ENCODE results near the gene KIAA1217.

KIAA1217 gene

DNA sequence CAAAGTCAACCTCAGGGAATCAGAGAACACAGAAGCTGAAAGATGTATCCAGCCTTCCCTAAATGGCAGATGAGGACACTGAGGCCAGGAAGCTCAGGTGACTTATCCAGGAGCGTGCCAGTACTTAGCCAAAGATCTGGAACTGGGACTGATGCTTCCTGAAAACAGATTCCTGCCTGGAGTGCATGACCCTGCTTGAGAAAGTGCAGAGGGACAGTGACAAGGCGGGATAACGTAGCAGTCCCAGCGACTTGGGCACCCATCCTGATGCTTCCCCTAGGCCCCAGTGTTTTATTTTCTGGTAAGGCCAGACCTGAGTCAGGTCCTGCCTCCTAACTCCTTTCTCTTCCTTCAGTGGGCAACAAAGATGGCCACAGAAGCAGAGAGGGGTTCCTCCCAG, 48.6 kb downstream of the KIAA1217 start:
- H3K27ac ChIP-seq (ENCODE audit: low read length): no peak overlapping the region

DNA sequence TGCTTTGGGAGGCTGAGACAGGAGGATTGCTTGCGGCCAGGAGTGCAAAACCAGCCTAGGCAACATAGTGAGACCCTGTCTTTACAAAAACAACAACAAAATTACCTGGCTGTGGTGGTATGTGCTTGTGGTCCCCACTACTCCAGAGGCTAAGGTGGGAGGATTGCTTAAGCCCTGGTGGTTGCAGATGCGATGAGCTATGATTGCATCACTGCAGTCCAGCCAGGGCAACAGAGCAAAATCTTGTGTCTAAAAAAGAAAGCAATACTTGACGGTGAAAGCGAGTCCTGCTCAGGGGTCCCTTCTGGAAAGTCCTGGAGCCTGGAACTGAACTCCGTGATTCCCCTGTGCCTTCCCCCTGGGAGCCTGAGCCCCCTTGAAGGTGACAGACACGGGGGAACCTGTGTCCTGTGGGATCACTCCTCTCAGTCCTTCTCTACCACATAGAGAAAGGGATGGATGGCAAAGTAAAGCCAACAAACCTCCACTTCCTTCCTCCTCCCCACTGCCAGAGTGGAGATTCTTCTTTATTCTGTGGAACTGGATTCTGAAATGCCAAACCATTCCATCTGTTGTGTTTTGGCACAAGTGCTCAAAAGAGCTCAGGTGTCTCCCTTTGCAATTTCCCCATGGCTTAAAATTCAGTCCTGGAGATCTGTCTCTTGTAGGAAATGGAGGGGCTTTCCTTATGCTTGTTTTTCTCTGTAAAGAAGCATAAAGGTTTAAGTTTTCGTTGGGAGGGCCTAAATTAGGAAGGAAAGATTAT, 50.6 kb downstream of the KIAA1217 start:
- ATAC-seq (ENCODE audit: insufficient read depth, low read depth) (no peak), DNase-seq (no peak)
- TF ChIP-seq CTCF (IDR thresholded peaks at IDR 0.05; ENCODE audit: borderline replicate concordance, extremely low read depth, low read length, poor library complexity, severe bottlenecking): no peak
- H3K27ac ChIP-seq (ENCODE audit: low read length): no peak overlapping the region
- no peak overlapping the region for H3K4me3 ChIP-seq (ENCODE audit: low read depth in 1 of 2, low read length in 2 of 2)
- no peak overlapping the region for H3K9ac ChIP-seq (ENCODE audit: low read depth, low read length)
- no peaks in the 10 kb centered on the region for H3K79me2 ChIP-seq (ENCODE audit: insufficient read depth, low read length)
- no peaks in the 10 kb centered on the region for H3K27me3 ChIP-seq (ENCODE audit: insufficient read depth, low read length, poor library complexity)
- no peaks in the 10 kb centered on the region for H4K20me1 ChIP-seq (ENCODE audit: insufficient read depth, low read length)
- H2AFZ ChIP-seq (ENCODE audit: low read depth, low read length): no peak overlapping the region
- no peak overlapping the region for H3K4me2 ChIP-seq (ENCODE audit: insufficient read depth, low read length)
- no peaks in the 10 kb centered on the region for H3K9me3 ChIP-seq (ENCODE audit: insufficient read depth, low read length, severe bottlenecking)
- H3K4me1 ChIP-seq (ENCODE audit: insufficient read depth, low read length): no peaks in the 10 kb centered on the region
- H3K36me3 ChIP-seq (ENCODE audit: insufficient read depth, low read length): no peaks in the 10 kb centered on the region

More for the DNA sequence above, 48.6 kb downstream of the KIAA1217 start:
- TF ChIP-seq CTCF (IDR thresholded peaks at IDR 0.05; ENCODE audit: borderline replicate concordance, extremely low read depth, low read length, poor library complexity, severe bottlenecking): no peak
- TF ChIP-seq EZH2 (IDR thresholded peaks at IDR 0.05; ENCODE audit: borderline replicate concordance, low read depth, low read length, severe bottlenecking): no peak
- ATAC-seq (ENCODE audit: insufficient read depth, low read depth) (no peak), DNase-seq (no peak)
- H4K20me1 ChIP-seq (ENCODE audit: insufficient read depth, low read length): no peaks in the 10 kb centered on the region
- H3K4me2 ChIP-seq (ENCODE audit: insufficient read depth, low read length): no peak overlapping the region
- H3K27me3 ChIP-seq (ENCODE audit: insufficient read depth, low read length, poor library complexity): no peaks in the 10 kb centered on the region
- H3K4me3 ChIP-seq (ENCODE audit: low read depth in 1 of 2, low read length in 2 of 2): no peak overlapping the region
- H3K4me1 ChIP-seq (ENCODE audit: insufficient read depth, low read length): no peaks in the 10 kb centered on the region
- H3K9ac ChIP-seq (ENCODE audit: low read depth, low read length): no peak overlapping the region
- H3K36me3 ChIP-seq (ENCODE audit: insufficient read depth, low read length): no peaks in the 10 kb centered on the region
- no peaks in the 10 kb centered on the region for H3K9me3 ChIP-seq (ENCODE audit: insufficient read depth, low read length, severe bottlenecking)
- no peak overlapping the region for H2AFZ ChIP-seq (ENCODE audit: low read depth, low read length)
- no peaks in the 10 kb centered on the region for H3K79me2 ChIP-seq (ENCODE audit: insufficient read depth, low read length)

DNA sequence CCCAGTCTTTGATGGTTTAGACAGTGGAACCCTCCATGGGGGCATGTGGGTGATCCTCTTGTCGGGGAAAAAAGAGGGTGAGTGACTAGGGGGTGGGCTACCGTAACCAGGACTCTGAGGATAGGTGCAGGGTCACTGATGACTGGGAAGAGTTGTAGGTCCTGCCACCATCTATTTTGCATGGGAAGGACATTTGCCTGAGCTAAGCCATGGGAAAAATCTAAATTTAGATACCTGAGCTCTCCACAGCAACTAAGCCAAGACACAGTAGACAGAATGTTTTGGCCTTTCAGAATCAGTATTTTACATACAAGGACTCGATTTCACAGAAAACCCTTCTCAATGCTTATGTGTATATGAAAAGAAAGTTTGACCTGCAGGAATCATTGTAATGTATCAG, 52.7 kb downstream of the KIAA1217 start:
- Histone ChIP-seq H3K27me3 (ENCODE audit: insufficient read depth, low read length, poor library complexity) (no peaks in the 10 kb centered on the region), H3K4me2 (ENCODE audit: insufficient read depth, low read length) (no peak overlapping the region), H3K9ac (ENCODE audit: low read depth, low read length) (no peak overlapping the region), H3K4me1 (ENCODE audit: insufficient read depth, low read length) (no peaks in the 10 kb centered on the region), H3K4me3 (ENCODE audit: low read depth in 1 of 2, low read length in 2 of 2) (no peak overlapping the region), H3K9me3 (ENCODE audit: insufficient read depth, low read length, severe bottlenecking) (no peaks in the 10 kb centered on the region), H4K20me1 (ENCODE audit: insufficient read depth, low read length) (no peaks in the 10 kb centered on the region), H3K36me3 (ENCODE audit: insufficient read depth, low read length) (no peaks in the 10 kb centered on the region), H2AFZ (ENCODE audit: low read depth, low read length) (no peak overlapping the region), H3K79me2 (ENCODE audit: insufficient read depth, low read length) (no peaks in the 10 kb centered on the region), H3K27ac (ENCODE audit: low read length) (no peak overlapping the region)
- DNase-seq: no peak
- ATAC-seq (ENCODE audit: insufficient read depth, low read depth): no peak
- TF ChIP-seq EZH2 (IDR thresholded peaks at IDR 0.05; ENCODE audit: borderline replicate concordance, low read depth, low read length, severe bottlenecking): no peak

DNA sequence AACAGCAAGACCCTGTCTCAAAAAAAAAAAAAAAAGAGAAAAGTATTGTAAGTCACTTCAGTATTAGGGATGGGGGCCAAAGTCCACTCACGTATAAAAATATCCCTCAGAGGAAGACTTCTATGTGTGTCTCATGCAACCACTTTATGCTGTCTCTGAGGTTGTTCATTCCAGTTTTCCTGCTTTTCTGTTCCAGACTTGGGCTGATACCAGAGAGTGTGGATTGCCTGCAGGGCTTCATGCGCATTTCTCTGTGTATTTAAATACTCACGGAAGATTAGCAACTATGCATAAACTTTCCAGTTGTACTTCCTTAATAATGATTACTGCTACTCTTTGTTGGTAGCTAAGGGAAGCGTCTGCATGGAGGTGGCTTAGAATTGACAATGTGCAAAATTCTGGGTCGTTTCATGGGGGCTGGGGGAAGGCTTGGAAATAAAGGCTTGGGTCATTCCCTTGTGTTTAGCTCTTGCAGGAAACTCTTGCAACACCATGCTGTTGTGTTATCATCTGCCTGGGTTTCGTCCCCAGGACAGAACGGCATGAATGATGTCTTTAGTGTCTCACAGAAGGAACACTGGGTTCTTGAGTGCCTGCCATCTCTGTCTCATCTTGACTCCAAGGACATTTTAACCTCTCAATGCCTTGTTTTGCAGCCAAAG, 54.1 kb downstream of the KIAA1217 start:
- Histone ChIP-seq H4K20me1 (ENCODE audit: insufficient read depth, low read length) (no peaks in the 10 kb centered on the region), H3K27me3 (ENCODE audit: insufficient read depth, low read length, poor library complexity) (no peaks in the 10 kb centered on the region), H3K9me3 (ENCODE audit: insufficient read depth, low read length, severe bottlenecking) (no peaks in the 10 kb centered on the region), H3K79me2 (ENCODE audit: insufficient read depth, low read length) (no peaks in the 10 kb centered on the region), H3K27ac (ENCODE audit: low read length) (no peak overlapping the region), H3K4me3 (ENCODE audit: low read depth in 1 of 2, low read length in 2 of 2) (no peak overlapping the region), H3K36me3 (ENCODE audit: insufficient read depth, low read length) (no peaks in the 10 kb centered on the region), H3K9ac (ENCODE audit: low read depth, low read length) (no peak overlapping the region), H3K4me1 (ENCODE audit: insufficient read depth, low read length) (no peaks in the 10 kb centered on the region), H3K4me2 (ENCODE audit: insufficient read depth, low read length) (no peak overlapping the region), H2AFZ (ENCODE audit: low read depth, low read length) (no peak overlapping the region)
- DNase-seq: no peak
- ATAC-seq (ENCODE audit: insufficient read depth, low read depth): no peak
- no peak for TF ChIP-seq CTCF (IDR thresholded peaks at IDR 0.05; ENCODE audit: borderline replicate concordance, extremely low read depth, low read length, poor library complexity, severe bottlenecking)
